ENCODE results near the gene PRPF18.

Gene PRPF18

GRCh38 chr10:13661256-13661655, 74.5 kb downstream of the PRPF18 start:
- no peak for DNase-seq
- intact Hi-C loops (cut with DNase I): no loop called here

- no peak for DNase-seq
- intact Hi-C loops (cut with DNase I): no loop called here
Observed at GRCh38 chr10:13665516-13666262, 78.9 kb downstream of the PRPF18 start.

DNA sequence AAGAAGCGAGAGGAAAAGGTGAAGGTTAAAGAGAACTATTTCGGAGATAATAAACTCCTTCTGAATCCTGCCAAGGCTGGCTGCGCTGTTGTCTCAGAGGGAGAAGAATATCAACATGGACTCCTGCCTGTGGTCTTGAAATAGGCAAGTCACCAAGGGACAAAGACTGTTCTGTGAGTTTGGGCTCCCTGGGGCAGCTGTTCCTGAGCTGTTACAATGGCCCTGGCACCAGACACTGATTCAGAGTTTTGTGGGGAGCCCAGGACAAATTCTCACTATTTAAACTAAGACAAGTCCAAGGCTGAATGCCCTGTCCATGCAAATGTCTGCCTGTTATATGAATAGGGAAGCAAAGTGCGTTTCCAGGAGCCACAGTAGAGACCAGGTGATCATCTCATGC, 81.4 kb downstream of the PRPF18 start:
- intact Hi-C loops (cut with DNase I): no loop called here
- no peak for DNase-seq

DNA sequence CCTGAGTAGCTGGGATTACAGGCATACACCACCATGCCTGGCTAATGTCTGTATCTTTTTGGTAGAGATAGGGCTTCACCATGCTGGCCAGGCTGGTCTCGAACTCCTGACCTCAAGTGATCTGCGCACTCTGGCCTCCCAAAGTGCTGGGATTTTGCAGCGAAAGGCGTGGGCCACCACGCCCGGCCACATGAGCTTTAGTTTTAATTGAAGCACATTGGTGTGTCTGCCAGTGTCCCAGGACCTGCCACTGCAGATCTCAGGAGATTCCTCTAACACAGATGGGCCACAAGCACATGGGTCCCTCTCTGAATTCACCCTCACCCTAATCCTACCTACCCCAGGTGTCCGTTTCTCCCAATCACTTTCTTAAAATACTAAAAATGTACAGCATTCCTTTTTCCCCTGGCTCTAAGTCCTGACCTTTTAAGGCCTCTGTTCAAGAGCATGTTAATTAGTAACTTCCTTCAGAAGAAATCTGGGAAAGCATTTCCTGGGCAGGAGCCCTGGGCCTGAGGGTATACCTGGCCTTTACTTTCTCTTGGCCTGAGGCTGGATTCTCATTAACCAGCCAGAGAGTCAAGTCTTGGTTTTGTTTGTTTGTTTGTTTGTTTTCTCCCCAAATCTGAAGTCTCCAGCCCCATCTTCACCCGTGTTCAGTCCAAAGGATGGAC, 82.6 kb downstream of the PRPF18 start:
- DNase-seq: no peak

DNA sequence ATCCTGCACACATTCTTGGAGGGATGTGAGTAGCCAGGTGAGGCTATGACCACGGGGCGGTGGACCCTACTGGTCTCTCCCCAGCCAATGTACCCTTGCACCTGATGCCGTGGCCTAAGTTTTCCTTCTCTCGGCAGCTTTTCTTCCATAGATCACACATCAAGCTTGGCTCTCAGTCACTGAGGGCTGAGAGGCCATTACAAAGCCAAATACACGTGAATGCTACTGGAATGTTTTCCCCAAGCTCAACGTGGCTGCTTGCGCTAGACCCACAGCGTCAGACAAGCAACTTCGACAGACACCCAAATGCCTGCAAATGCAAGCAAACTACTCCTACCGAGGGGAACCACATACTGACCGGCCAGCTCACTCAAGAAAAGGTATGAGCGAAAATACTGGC, 83.1 kb downstream of the PRPF18 start:
- no peak for DNase-seq
- intact Hi-C loops (cut with DNase I): no loop called here

More for the DNA sequence above, 82.6 kb downstream of the PRPF18 start:
- intact Hi-C loops (cut with DNase I): no loop called here

DNA sequence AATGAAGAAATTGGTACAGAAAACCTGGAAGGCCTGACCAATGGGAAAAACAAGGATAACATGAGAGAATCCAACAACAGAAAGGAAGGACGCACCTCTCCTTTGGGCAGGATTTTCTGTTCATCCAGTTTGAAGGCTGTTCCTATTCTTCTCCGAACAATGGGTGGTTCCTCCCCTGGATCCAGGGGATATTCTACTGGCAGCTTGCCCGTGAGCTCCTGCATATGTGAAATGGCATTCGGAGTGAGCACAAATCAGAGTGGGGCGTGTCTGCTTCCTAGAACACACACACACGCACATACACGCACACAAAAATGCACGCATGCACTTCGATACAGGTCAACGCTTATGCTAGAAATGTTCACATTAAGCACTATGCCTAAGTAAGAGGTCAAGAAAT, 83.5 kb downstream of the PRPF18 start:
- DNase-seq: no peak
- intact Hi-C loops (cut with DNase I): no loop called here

- intact Hi-C loops (cut with DNase I): no loop called here
- no peak for DNase-seq
Observed at GRCh38 chr10:13671904-13672303, 85.1 kb downstream of the PRPF18 start.

DNA sequence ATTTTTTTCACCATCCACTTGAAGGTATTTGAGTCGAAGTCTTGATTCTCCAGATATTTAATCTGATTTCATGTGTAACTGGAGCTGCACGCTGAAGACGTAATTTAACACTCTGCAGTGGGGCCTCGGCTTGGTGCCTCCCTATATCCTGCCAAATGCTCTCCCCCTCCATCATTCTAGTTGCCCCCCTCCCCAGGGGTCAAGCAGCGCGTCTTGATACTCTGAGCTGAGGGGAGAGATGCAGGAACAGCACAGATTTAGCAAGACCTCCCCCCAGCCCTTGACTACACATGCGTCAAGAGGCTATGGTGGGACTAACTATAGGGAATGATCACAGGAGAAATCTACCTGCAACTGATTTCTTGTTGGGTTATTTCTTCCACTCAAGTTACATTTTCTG, 85.8 kb downstream of the PRPF18 start:
- intact Hi-C loops (cut with DNase I): no loop called here
- no peak for DNase-seq

DNA sequence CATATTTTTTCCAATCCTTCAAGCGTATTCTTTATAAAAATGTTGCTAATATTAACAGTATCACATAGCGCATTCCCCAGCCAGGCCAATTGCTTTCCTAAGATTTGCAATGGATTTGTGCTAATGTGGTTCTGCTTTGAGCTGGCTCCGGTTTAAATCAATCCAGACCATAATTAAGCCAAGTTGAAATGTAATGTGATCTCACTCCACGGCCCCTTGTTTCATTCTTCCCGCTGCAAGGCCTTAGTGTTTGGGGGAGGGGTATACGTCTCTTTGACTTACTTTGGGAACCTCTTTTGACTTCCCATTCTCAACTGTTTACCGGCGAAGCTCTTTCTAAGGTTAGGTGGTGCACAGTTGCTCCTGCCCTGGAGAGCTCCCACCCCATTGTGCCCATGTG, 86.4 kb downstream of the PRPF18 start:
- intact Hi-C loops (cut with DNase I): no loop called here
- DNase-seq: no peak

GRCh38 chr10:13674645-13675588, 88.2 kb downstream of the PRPF18 start:
- no peak for DNase-seq
- intact Hi-C loops (cut with DNase I): no loop called here

GRCh38 chr10:13678101-13678843, 91.5 kb downstream of the PRPF18 start:
- intact Hi-C loops (cut with DNase I): no loop called here
- peak in 1 of 10 donors; percentile 18 for DNase-seq
